Ovary (tissue), 10 donors: ENCODE measurements around the gene SURF2. TPM values are rescaled to one million over a fixed set of nuclear protein-coding genes. Genes with fewer than 3 reads are reported as not detected.
"Not testable (repeated sequence)": the region's sequence is repeated elsewhere in the genome, so short reads cannot be mapped to it uniquely, and the experiment has no call there.

Experiments
- DNase-seq, 5 donors: peaks; one replicate each; pipeline ENCODE4 v3.0.0-alpha.2; 2019 to 2020
- H3K27ac ChIP-seq, 2 donors: fragments of 200-600 bp; one replicate each; pipeline versions ENCODE4 v1.5.1 to v1.8.0; 2019 to 2022
- H3K27me3 ChIP-seq: fragments of 200-600 bp; one replicate; pipeline ENCODE4 v1.8.0; 2022
- H3K36me3 ChIP-seq: fragments of 200-600 bp; sonication (generic); one replicate; pipeline ENCODE4 v1.5.1; 2019
- H3K4me1 ChIP-seq: one replicate; pipeline ENCODE4 v1.8.1; 2013; ENCODE audit warnings: mild to moderate bottlenecking, moderate library complexity; ENCODE audit not compliant: insufficient read depth
- H3K4me3 ChIP-seq: fragments of 200-600 bp; sonication (generic); one replicate; pipeline ENCODE4 v1.5.1; 2017
- H3K9me3 ChIP-seq, 2 donors: fragments of 200-600 bp in 1 of 2; sonication (generic) in 1 of 2; one replicate each; pipeline versions ENCODE4 v1.5.1 to v1.8.1; 2013 to 2019; ENCODE audit warnings: mild to moderate bottlenecking in 1 of 2, moderate library complexity in 1 of 2
- CTCF ChIP-seq, 3 donors: fragments of 450-650 bp in 2 of 3; fragments of 200-600 bp in 1 of 3; IDR thresholded peaks; one replicate each; pipeline versions ENCODE4 v1.5.1 to v1.8.0; 2016 to 2022; ENCODE audit warnings: antibody characterized with exemption in 3 of 3, mild to moderate bottlenecking in 1 of 3
- EP300 ChIP-seq: sonication (generic); formaldehyde crosslinking; IDR thresholded peaks from one replicate; pipeline ENCODE4 v1.6.1; 2017; ENCODE audit warnings: antibody characterized with exemption
- POLR2A ChIP-seq: fragments of 450-650 bp; IDR thresholded peaks from one replicate; pipeline ENCODE4 v1.6.1; 2017; ENCODE audit warnings: antibody characterized with exemption, mild to moderate bottlenecking, moderate library complexity
- WGBS, 3 donors: extraction: QIAGEN DNeasy Blood & Tissue Kit in 1 of 3; methylation state at CpG; one replicate each; pipeline versions ENCODE4 v1.1.5 to v1.1.7; 2013 to 2017; 5-methylcytosine and 5-hydroxymethylcytosine counted together
- intact Hi-C, 4 donors: fragments of 100-400 bp; cut with DNase I; formaldehyde crosslinking; loops; one replicate each; pipeline versions ENCODE4 v1.11.0 to v1.15.1; 2022 to 2023
- long read RNA-seq, 3 donors: library from polyadenylated mRNA in 2 of 3; unstranded in 2 of 3; transcript quantifications; one replicate each; pipeline ENCODE4 v2.0.0 and lab custom pipeline, GENCODE V29; 2021 to 2026
- polyA plus RNA-seq, 2 donors: library from polyadenylated mRNA; stranded (reverse); fragments of 200-250 nt in 1 of 2; fragments of 350-450 nt in 1 of 2; fragmentation: Illumina TruSeq in 1 of 2; extraction: RNeasy Lipid Tissue Mini Kit (QIAGEN cat#74804) in 1 of 2; gene quantifications; one replicate each; pipeline ENCODE4 v1.2.3, GENCODE V29; 2013 to 2014
- total RNA-seq, 7 donors: library from RNA; depleted of rRNA in 2 of 7; stranded (reverse); fragments of >200 nt in 2 of 7; fragmentation: NEBNext Ultra II Directional in 3 of 7; extraction: Animal tissue kit (Norgen Biotek cat#: 25700) in 3 of 7; gene quantifications; one replicate each; pipeline versions ENCODE4 v1.1.0 to v1.2.4, GENCODE V29; 2016 to 2023
- donor health status: DM: no; HTN: no; CAD: no; lungs with moderate emphysema.
- donor health status: DM: no; HTN: no; CAD: no.
- donor health status: Bipolar disorder and iron deficiency.
- donor health status: DM: yes; HTN: yes; CAD: no.
- donor health status: DM: no; HTN: no; CAD: no.
- donor health status: DM: yes; HTN: yes; CAD: no.

The SURF2 gene
- 10 to 100 TPM; 13.7 to 30.4 (median 15.8) TPM for total RNA-seq
- 10 to 100 TPM in 1 of 2 donors, 1 to 10 TPM in 1; 8.6 to 21.4 TPM for polyA plus RNA-seq
- long read RNA-seq, donor 1, transcript SURF2-201 (6 exons, 842 nt): major isoform, 13 of 18 reads
- long read RNA-seq, donor 1, partial matches to known transcripts: 1 of 18 reads
- long read RNA-seq, donor 1, other reads (novel, unspliced or antisense): 4 of 18 reads
- long read RNA-seq, donor 2, transcript SURF2-201 (6 exons, 842 nt): major isoform, 17 of 111 reads
- long read RNA-seq, donor 2, partial matches to known transcripts: 94 of 111 reads
- long read RNA-seq, donor 2, other reads (novel, unspliced or antisense): 0 of 111 reads
- long read RNA-seq, donor 3, transcript SURF2-201 (6 exons, 842 nt): major isoform, 15 of 30 reads
- long read RNA-seq, donor 3, partial matches to known transcripts: 3 of 30 reads
- long read RNA-seq, donor 3, other reads (novel, unspliced or antisense): 12 of 30 reads

GRCh38 chr9:133356391-133357091 is at the start of gene SURF2, which contains the start of gene SURF1:
Gene SURF2 (plus strand): TSS chr9:133356550. CDS start chr9:133356593, 43 bp downstream.
Gene SURF1 (minus strand): TSS chr9:133356487. CDS start chr9:133356453, 34 bp downstream.
- H3K36me3 ChIP-seq: no peaks in the 10 kb centered on the region
- intact Hi-C loops: no loop called here
- H3K27ac ChIP-seq: peak within 1 kb of the TSS; percentile 28 to 38
- H3K4me3 ChIP-seq: peak within 1 kb of the TSS; percentile 77
- peak; percentile 81 to 93 (median 85) for DNase-seq
- H3K4me1 ChIP-seq: peaks cover 6% of the 10 kb centered on the region
- peak; percentile 11 for TF ChIP-seq POLR2A
- no peak for TF ChIP-seq CTCF (IDR thresholded peaks at IDR 0.05)
- no peaks in the 10 kb centered on the region for H3K27me3 ChIP-seq
- no peaks in the 10 kb centered on the region for H3K9me3 ChIP-seq
- whole genome bisulfite sequencing, 3 donors: 1% methylated on average over 60 to 78 of the region's 78 CpGs

- Histone ChIP-seq H3K9me3 (no peaks in the 10 kb centered on the region), H3K27me3 (no peaks in the 10 kb centered on the region), H3K36me3 (no peaks in the 10 kb centered on the region), H3K27ac (no peak overlapping the region), H3K4me3 (no peak overlapping the region), H3K4me1 (no peaks in the 10 kb centered on the region)
- TF ChIP-seq POLR2A: no peak
- TF ChIP-seq CTCF (IDR thresholded peaks at IDR 0.05): no peak
- no peak for TF ChIP-seq EP300
- intact Hi-C loops: no loop called here
- DNase-seq: no peak
- WGBS, 3 donors: 67 to 73% (median 67%) methylated on average over 16 of the region's 16 CpGs
Observed at GRCh38 chr9:133307301-133307700, 49.0 kb upstream of the SURF2 start.

- H3K27me3 ChIP-seq: no peaks in the 10 kb centered on the region
- intact Hi-C loops: no loop called here
- TF ChIP-seq EP300 (no peak), POLR2A (no peak), CTCF (IDR thresholded peaks at IDR 0.05) (no peak)
- no peak for DNase-seq
- no peak overlapping the region for H3K27ac ChIP-seq
- H3K4me1 ChIP-seq: no peaks in the 10 kb centered on the region
- H3K4me3 ChIP-seq: no peak overlapping the region
- 76 to 83% (median 81%) methylated on average over 6 of the region's 6 CpGs for WGBS, 3 donors
- H3K36me3 ChIP-seq: no peaks in the 10 kb centered on the region
- H3K9me3 ChIP-seq: no peaks in the 10 kb centered on the region
Observed at GRCh38 chr9:133309608-133310007, 46.7 kb upstream of the SURF2 start.

- H3K27me3 ChIP-seq: no peaks in the 10 kb centered on the region
- TF ChIP-seq POLR2A (no peak), EP300 (no peak), CTCF (IDR thresholded peaks at IDR 0.05) (no peak)
- H3K9me3 ChIP-seq: no peaks in the 10 kb centered on the region
- no peak overlapping the region for H3K4me3 ChIP-seq
- intact Hi-C loops: no loop called here
- WGBS, 3 donors: 58 to 75% (median 65%) methylated on average over 2 of the region's 2 CpGs
- H3K4me1 ChIP-seq: no peaks in the 10 kb centered on the region
- H3K27ac ChIP-seq: no peak overlapping the region
- H3K36me3 ChIP-seq: no peaks in the 10 kb centered on the region
- DNase-seq: no peak
Observed at GRCh38 chr9:133315997-133316396, 40.4 kb upstream of the SURF2 start.

- H3K4me3 ChIP-seq, DNase-seq, intact Hi-C loops, H3K4me1 ChIP-seq, H3K27me3 ChIP-seq, H3K27ac ChIP-seq, H3K36me3 ChIP-seq, H3K9me3 ChIP-seq: not testable (repeated sequence)
- WGBS, 3 donors: 67 to 82% (median 77%) methylated on average over 11 to 13 of the region's 13 CpGs
Observed at GRCh38 chr9:133317551-133317950, 38.8 kb upstream of the SURF2 start.
